GM18508 (cell line): ENCODE measurements around the gene HOXB5.

Experiments used
- ATAC-seq: cut with Tn5 transposase; IDR thresholded peaks from one replicate; pipeline ENCODE4 v1.9.1; 2021; ENCODE audit warnings: moderate number of reproducible peaks; ENCODE audit not compliant: insufficient read depth, unreplicated experiment

Gene HOXB5

GRCh38 chr17:48593840-48594537 is 410 bp upstream of the HOXB5 start:
- ATAC-seq = no peak

- ATAC-seq = no peak
Measured at GRCh38 chr17:48592577-48592976, 1.0 kb downstream of the HOXB5 start.

GRCh38 chr17:48592057-48592514 is 1.5 kb downstream of the HOXB5 start:
- ATAC-seq = no peak

- ATAC-seq = no peak
Measured at GRCh38 chr17:48591255-48592056, 2.1 kb downstream of the HOXB5 start.

- no peak for ATAC-seq
Measured at GRCh38 chr17:48590607-48591161, 2.9 kb downstream of the HOXB5 start.

- no peak for ATAC-seq
Measured at GRCh38 chr17:48589831-48590606, 3.6 kb downstream of the HOXB5 start, which contains the start of gene HOXB3. Gene HOXB3 (minus strand): TSS chr17:48590241. CDS start chr17:48552474, 37,767 bp downstream.

- ATAC-seq = no peak
Measured at GRCh38 chr17:48589060-48589830, 4.3 kb downstream of the HOXB5 start.

- ATAC-seq = no peak
Measured at GRCh38 chr17:48588528-48588927, 5.1 kb downstream of the HOXB5 start.

GRCh38 chr17:48588074-48588415 is 5.5 kb downstream of the HOXB5 start:
- ATAC-seq = no peak

- ATAC-seq = no peak
Measured at GRCh38 chr17:48587276-48588073, 6.1 kb downstream of the HOXB5 start.

GRCh38 chr17:48586355-48587258 is 7.0 kb downstream of the HOXB5 start:
- ATAC-seq = no peak

- ATAC-seq = no peak
Measured at GRCh38 chr17:48584223-48584741, 9.3 kb downstream of the HOXB5 start.

GRCh38 chr17:48583708-48584222 is 9.8 kb downstream of the HOXB5 start:
- ATAC-seq = no peak

- ATAC-seq = no peak
Measured at GRCh38 chr17:48582750-48583069, 10.9 kb downstream of the HOXB5 start.

- ATAC-seq = no peak
Measured at GRCh38 chr17:48579760-48580554, 13.6 kb downstream of the HOXB5 start.

- ATAC-seq = no peak
Measured at GRCh38 chr17:48579471-48579759, 14.2 kb downstream of the HOXB5 start.
